CD14-positive monocyte (primary cell): Measurements from ENCODE around the gene ZNF282. TPM values are rescaled to one million over a fixed set of nuclear protein-coding genes. Genes with fewer than 3 reads are reported as not detected.

ENCODE experiments used
- DNase-seq, 3 donors: peaks; one replicate each; pipeline ENCODE4 v3.0.0-alpha.2; 2011 to 2022
- H2AFZ ChIP-seq: 2 replicates; pipeline ENCODE4 v1.6.0; 2012; ENCODE audit warnings: mild to moderate bottlenecking, low read depth, low read length, inconsistent platforms; ENCODE audit not compliant: insufficient read depth, poor library complexity, severe bottlenecking
- H3K27ac ChIP-seq, 2 donors: 1 replicate in 1 of 2; 2 replicates in 1 of 2; pipeline ENCODE4 v1.5.1; 2012 to 2013; ENCODE audit warnings: low read length in 2 of 2, control low read depth in 1 of 2, inconsistent platforms in 1 of 2, low read depth in 1 of 2, mild to moderate bottlenecking in 1 of 2
- H3K27me3 ChIP-seq, 2 donors: one replicate each; pipeline versions ENCODE4 v1.6.0 to v1.6.1; 2011 to 2013; ENCODE audit warnings: low read length in 2 of 2; ENCODE audit not compliant: control insufficient read depth in 2 of 2, insufficient read depth in 2 of 2
- H3K36me3 ChIP-seq, 2 donors: replicated peaks in 1 of 2; 1 replicate in 1 of 2; 2 replicates in 1 of 2; pipeline versions ENCODE4 v1.5.1 to v1.6.1; 2012 to 2013; ENCODE audit warnings: low read length in 2 of 2, control low read depth in 1 of 2, inconsistent platforms in 1 of 2, mild to moderate bottlenecking in 1 of 2; ENCODE audit not compliant: insufficient read depth in 2 of 2, control insufficient read depth in 1 of 2
- H3K4me1 ChIP-seq, 2 donors: 1 replicate in 1 of 2; 2 replicates in 1 of 2; pipeline versions ENCODE4 v1.5.1 to v1.6.1; 2012 to 2013; ENCODE audit warnings: low read length in 2 of 2, control low read depth in 1 of 2, inconsistent platforms in 1 of 2, mild to moderate bottlenecking in 1 of 2, moderate library complexity in 1 of 2; ENCODE audit not compliant: insufficient read depth in 2 of 2, control insufficient read depth in 1 of 2
- H3K4me2 ChIP-seq: replicated peaks from 2 replicates; pipeline ENCODE3; 2012; ENCODE audit warnings: low read length, moderate library complexity, mild to moderate bottlenecking; ENCODE audit not compliant: poor library complexity, severe bottlenecking; ENCODE audit errors: extremely low read depth
- H3K4me3 ChIP-seq, 3 experiments: fragments of 200-600 bp in 1 of 3; sonication (generic) in 1 of 3; replicated peaks in 1 of 3; 1 replicate in 2 of 3; 2 replicates in 1 of 3; pipeline ENCODE4 v1.5.1; 2011 to 2013; ENCODE audit warnings: low read length in 3 of 3, mild to moderate bottlenecking in 3 of 3, control low read depth in 2 of 3, low read depth in 2 of 3, inconsistent platforms in 1 of 3, moderate library complexity in 1 of 3
- H3K79me2 ChIP-seq: 2 replicates; pipeline ENCODE4 v1.6.0; 2012; ENCODE audit warnings: mild to moderate bottlenecking, control low read depth, inconsistent platforms, low read length, moderate library complexity; ENCODE audit not compliant: insufficient read depth
- H3K9ac ChIP-seq: 2 replicates; pipeline ENCODE4 v1.6.0; 2017; ENCODE audit warnings: low read length, mild to moderate bottlenecking; ENCODE audit not compliant: insufficient read depth, poor library complexity, severe bottlenecking
- H3K9me3 ChIP-seq, 2 donors: replicated peaks in 1 of 2; 1 replicate in 1 of 2; 2 replicates in 1 of 2; pipeline versions ENCODE4 v1.5.1 to v1.6.1; 2012 to 2013; ENCODE audit warnings: low read length in 2 of 2, control low read depth in 1 of 2; ENCODE audit not compliant: control insufficient read depth in 1 of 2, insufficient read depth in 1 of 2
- H4K20me1 ChIP-seq: 2 replicates; pipeline ENCODE4 v1.6.0; 2012; ENCODE audit warnings: mild to moderate bottlenecking, low read length, control low read depth, moderate library complexity; ENCODE audit not compliant: insufficient read depth
- H3K27ac Mint-ChIP-seq, 7 donors: one replicate each; pipeline ENCODE4 v1.8.0; 2020; ENCODE audit warnings: mild to moderate bottlenecking in 7 of 7, mixed read lengths in 7 of 7, moderate library complexity in 6 of 7, inconsistent platforms in 2 of 7
- H3K27me3 Mint-ChIP-seq, 3 donors: one replicate each; pipeline ENCODE4 v1.8.0; 2021 to 2022; ENCODE audit warnings: low read depth in 3 of 3, mild to moderate bottlenecking in 3 of 3, mixed read lengths in 3 of 3, moderate library complexity in 3 of 3, inconsistent platforms in 1 of 3
- H3K36me3 Mint-ChIP-seq, 2 donors: one replicate each; pipeline ENCODE4 v1.8.0; 2020; ENCODE audit warnings: mixed read lengths in 2 of 2, inconsistent platforms in 1 of 2, mild to moderate bottlenecking in 1 of 2
- H3K4me1 Mint-ChIP-seq: one replicate; pipeline ENCODE4 v1.8.0; 2020; ENCODE audit warnings: mild to moderate bottlenecking, mixed read lengths
- H3K4me3 Mint-ChIP-seq, 2 donors: one replicate each; pipeline ENCODE4 v1.8.0; 2020; ENCODE audit warnings: mild to moderate bottlenecking in 2 of 2, mixed read lengths in 2 of 2, moderate library complexity in 1 of 2
- H3K9me3 Mint-ChIP-seq, 7 donors: one replicate each; pipeline ENCODE4 v1.8.0; 2020 to 2022; ENCODE audit warnings: mixed read lengths in 7 of 7, mild to moderate bottlenecking in 6 of 7, moderate library complexity in 6 of 7, inconsistent platforms in 2 of 7
- WGBS: methylation state at CpG from one replicate; pipeline ENCODE4 v1.1.5; 2013; ENCODE audit warnings: missing lambda C conversion rate; ENCODE audit not compliant: insufficient coverage; 5-methylcytosine and 5-hydroxymethylcytosine counted together
- intact Hi-C, 2 donors: fragments of 100-400 bp; cut with micrococcal nuclease; formaldehyde crosslinking; loops; one replicate each; pipeline versions ENCODE4 v1.15.0 to v1.15.1; 2023
- polyA plus RNA-seq, 3 donors: library from polyadenylated mRNA; depleted of rRNA in 1 of 3; unstranded in 2 of 3; stranded (reverse) in 1 of 3; fragments of 300-500 nt in 2 of 3; fragments of >200 nt in 1 of 3; fragmentation: Illumina TruSeq in 2 of 3; gene quantifications; 1 replicate in 2 of 3; 2 replicates in 1 of 3; pipeline ENCODE4 v1.2.3, GENCODE V29; 2012 to 2021
- TF ChIP-seq, protein P1 (sequence below): fragments of 200-600 bp; IDR thresholded peaks from one replicate; pipeline ENCODE4 v1.8.0; 2022; ENCODE audit warnings: antibody characterized with exemption, mild to moderate bottlenecking

Gene ZNF282
- polyA plus RNA-seq, 3 donors = 0.51 to 6.2 (median 0.86) TPM

DNA sequence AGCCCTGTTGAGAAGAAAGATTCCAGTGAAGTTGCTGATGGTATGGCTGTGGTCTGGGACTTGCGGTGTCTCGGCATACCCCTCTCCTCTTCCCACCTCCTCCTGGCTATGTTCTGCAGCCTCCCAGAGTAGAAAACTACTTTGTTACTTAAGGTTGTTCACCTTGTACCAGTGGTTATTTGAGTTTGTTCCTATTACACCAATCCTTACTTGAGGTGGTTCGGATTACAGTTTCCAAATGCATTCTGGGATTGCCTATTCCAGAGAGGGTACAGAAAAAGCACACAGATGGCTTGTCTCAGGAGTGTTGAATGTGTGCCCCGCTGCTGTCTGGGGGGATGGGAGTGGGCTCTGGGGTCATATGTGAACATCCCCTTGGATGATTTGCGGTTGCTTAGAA, 59.8 kb downstream of the ZNF282 start:
- DNase-seq = no peak
- Histone ChIP-seq H3K36me3 (peaks cover 50 to 61% of the 10 kb centered on the region in 2 donors), H3K4me3 (no peak overlapping the region), H3K27me3 (no peaks in the 10 kb centered on the region), H2AFZ (no peak overlapping the region), H3K79me2 (no peaks in the 10 kb centered on the region), H4K20me1 (no peaks in the 10 kb centered on the region), H3K4me1 (no peaks in the 10 kb centered on the region), H3K9me3 (no peaks in the 10 kb centered on the region), H3K27ac (no peak overlapping the region), H3K9ac (no peak overlapping the region), H3K4me2 (no peak overlapping the region)
- peaks cover 0 to 2% (median 0%) of the 10 kb centered on the region in 3 donors for H3K27me3 Mint-ChIP-seq
- WGBS = no CpG with 5 or more reads among the region's 5 CpGs
- TF ChIP-seq, protein P1, sequence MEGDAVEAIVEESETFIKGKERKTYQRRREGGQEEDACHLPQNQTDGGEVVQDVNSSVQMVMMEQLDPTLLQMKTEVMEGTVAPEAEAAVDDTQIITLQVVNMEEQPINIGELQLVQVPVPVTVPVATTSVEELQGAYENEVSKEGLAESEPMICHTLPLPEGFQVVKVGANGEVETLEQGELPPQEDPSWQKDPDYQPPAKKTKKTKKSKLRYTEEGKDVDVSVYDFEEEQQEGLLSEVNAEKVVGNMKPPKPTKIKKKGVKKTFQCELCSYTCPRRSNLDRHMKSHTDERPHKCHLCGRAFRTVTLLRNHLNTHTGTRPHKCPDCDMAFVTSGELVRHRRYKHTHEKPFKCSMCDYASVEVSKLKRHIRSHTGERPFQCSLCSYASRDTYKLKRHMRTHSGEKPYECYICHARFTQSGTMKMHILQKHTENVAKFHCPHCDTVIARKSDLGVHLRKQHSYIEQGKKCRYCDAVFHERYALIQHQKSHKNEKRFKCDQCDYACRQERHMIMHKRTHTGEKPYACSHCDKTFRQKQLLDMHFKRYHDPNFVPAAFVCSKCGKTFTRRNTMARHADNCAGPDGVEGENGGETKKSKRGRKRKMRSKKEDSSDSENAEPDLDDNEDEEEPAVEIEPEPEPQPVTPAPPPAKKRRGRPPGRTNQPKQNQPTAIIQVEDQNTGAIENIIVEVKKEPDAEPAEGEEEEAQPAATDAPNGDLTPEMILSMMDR = no peak
- H3K4me3 Mint-ChIP-seq = no peak overlapping the region
- H3K36me3 Mint-ChIP-seq = peaks cover 48 to 63% of the 10 kb centered on the region in 2 donors
- H3K9me3 Mint-ChIP-seq = no peaks in the 10 kb centered on the region
- intact Hi-C loops = no loop called here
- H3K27ac Mint-ChIP-seq = no peak overlapping the region
- H3K4me1 Mint-ChIP-seq = no peaks in the 10 kb centered on the region

DNA sequence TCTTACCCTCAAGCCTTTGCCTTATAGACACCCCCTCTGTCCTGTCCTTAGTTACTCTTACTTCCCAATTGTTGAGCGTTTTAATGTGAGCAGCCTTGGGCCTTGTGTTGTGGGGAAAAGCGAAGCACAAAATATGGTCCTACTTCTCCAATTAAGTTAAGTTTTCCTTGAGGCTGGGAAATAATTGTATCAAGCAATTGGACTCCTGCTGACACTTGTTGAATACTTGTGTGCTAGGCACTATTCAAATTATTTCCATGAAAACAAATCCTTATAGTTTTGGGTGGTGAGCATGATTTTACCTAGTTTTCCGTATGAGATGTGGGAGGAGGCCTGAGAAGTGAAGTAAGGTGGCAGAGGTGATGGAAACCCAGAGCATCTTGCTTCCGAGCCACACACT, 61.2 kb downstream of the ZNF282 start:
- no peaks in the 10 kb centered on the region for H4K20me1 ChIP-seq
- no peak overlapping the region for H3K4me3 Mint-ChIP-seq

More for the DNA sequence above, 61.2 kb downstream of the ZNF282 start:
- 100% methylated on average over 1 of the region's 4 CpGs for WGBS
- Histone ChIP-seq H3K27me3 (no peaks in the 10 kb centered on the region), H3K9ac (no peak overlapping the region), H3K4me1 (peaks cover 5 to 7% of the 10 kb centered on the region in 2 donors), H3K4me2 (no peak overlapping the region), H3K9me3 (no peaks in the 10 kb centered on the region), H3K27ac (no peak overlapping the region), H3K4me3 (no peak overlapping the region), H3K79me2 (no peaks in the 10 kb centered on the region), H2AFZ (no peak overlapping the region), H3K36me3 (peaks cover 39 to 49% of the 10 kb centered on the region in 2 donors)
- no peak for DNase-seq
- Mint-ChIP-seq H3K27me3 (peaks cover 0 to 2% (median 2%) of the 10 kb centered on the region in 3 donors), H3K4me1 (peaks cover 6% of the 10 kb centered on the region), H3K9me3 (peaks cover 0 to 1% (median 0%) of the 10 kb centered on the region in 7 donors), H3K27ac (peak overlapping the region in 1 of 7 donors; percentile 32), H3K36me3 (peaks cover 41 to 49% of the 10 kb centered on the region in 2 donors)
- TF ChIP-seq, protein P1 = no peak
- intact Hi-C loops = no loop called here
